WTC11 (cell line): ENCODE measurements around the gene SCNM1. TPM values are rescaled to one million over a fixed set of nuclear protein-coding genes. Genes with fewer than 3 reads are reported as not detected.
A peak's percentile ranks its signal among the peaks of the same experiment; 100 is the strongest.

Source experiments
- ATAC-seq: fragments of 200-7000 bp; cut with Tn5 transposase; 2 replicates; pipeline ENCODE4 v1.10.0; 2021; ENCODE audit warnings: mild to moderate bottlenecking, moderate library complexity
- CTCF ChIA-PET: fragments of 300-600 bp; sonication (Branson Sonifier 250); formaldehyde crosslinking; loops from one replicate; lab custom pipeline; 2021; ENCODE audit warnings: antibody characterized with exemption; lab: Charles Lee
- POLR2A ChIA-PET: fragments of 350-600 bp; sonication (Branson Sonifier 250); formaldehyde crosslinking; loops from one replicate; lab custom pipeline; 2021; ENCODE audit warnings: antibody characterized with exemption; lab: Charles Lee
- DNase-seq: peaks from one replicate; pipeline ENCODE4 v3.0.0; 2021; ENCODE audit warnings: low spot score
- H3K27ac Mint-ChIP-seq: 2 replicates; pipeline ENCODE4 v1.8.0; 2021; ENCODE audit warnings: mixed read lengths
- H3K27me3 Mint-ChIP-seq: 2 replicates; pipeline ENCODE4 v1.8.0; 2021; ENCODE audit warnings: low read depth, mild to moderate bottlenecking, moderate library complexity, mixed read lengths
- H3K36me3 Mint-ChIP-seq: 2 replicates; pipeline ENCODE4 v1.8.0; 2021; ENCODE audit warnings: mixed read lengths
- H3K4me1 Mint-ChIP-seq: 2 replicates; pipeline ENCODE4 v1.8.0; 2022; ENCODE audit warnings: mixed read lengths
- H3K4me3 Mint-ChIP-seq: 2 replicates; pipeline ENCODE4 v1.8.0; 2021; ENCODE audit warnings: mild to moderate bottlenecking, moderate library complexity, mixed read lengths
- H3K9me3 Mint-ChIP-seq: 2 replicates; pipeline ENCODE4 v1.8.0; 2021; ENCODE audit warnings: mixed read lengths
- EMX1 ChIP-seq: fragments of 250-450 bp; sonication (Bioruptor Pico); IDR thresholded peaks from 2 replicates; pipeline ENCODE4 v1.8.0; 2021; ENCODE audit warnings: mild to moderate bottlenecking
- ETV6 ChIP-seq: sonication (generic); formaldehyde crosslinking; IDR thresholded peaks from 2 replicates; pipeline ENCODE4 v1.8.1; 2022; ENCODE audit warnings: mild to moderate bottlenecking, missing genetic modification reagents
- JUN ChIP-seq: sonication (generic); formaldehyde crosslinking; IDR thresholded peaks from 2 replicates; pipeline ENCODE4 v1.8.0; 2023; ENCODE audit warnings: mild to moderate bottlenecking, missing genetic modification reagents
- KAT7 ChIP-seq: sonication (generic); formaldehyde crosslinking; IDR thresholded peaks from 2 replicates; pipeline ENCODE4 v1.8.1; 2023; ENCODE audit warnings: missing genetic modification reagents, mild to moderate bottlenecking, borderline replicate concordance
- MYBL2 ChIP-seq: sonication (generic); formaldehyde crosslinking; IDR thresholded peaks from 2 replicates; pipeline ENCODE4 v1.8.1; 2023; ENCODE audit warnings: mild to moderate bottlenecking, moderate library complexity, missing genetic modification reagents
- NFYB ChIP-seq: sonication (generic); formaldehyde crosslinking; conservative IDR thresholded peaks from 2 replicates; pipeline ENCODE4 v1.8.0; 2022; ENCODE audit warnings: low read depth, missing genetic modification reagents
- PRDM15 ChIP-seq: sonication (generic); formaldehyde crosslinking; IDR thresholded peaks from 2 replicates; pipeline ENCODE4 v1.8.0; 2022; ENCODE audit warnings: missing genetic modification reagents
- PRRX2 ChIP-seq: fragments of 250-450 bp; sonication (Bioruptor Pico); IDR thresholded peaks from 2 replicates; pipeline ENCODE4 v1.8.0; 2021; ENCODE audit warnings: mild to moderate bottlenecking
- SP1 ChIP-seq: sonication (generic); formaldehyde crosslinking; conservative IDR thresholded peaks from 2 replicates; pipeline ENCODE4 v1.8.1; 2022; ENCODE audit warnings: missing genetic modification reagents
- TEAD1 ChIP-seq: sonication (generic); formaldehyde crosslinking; IDR thresholded peaks from 2 replicates; pipeline ENCODE4 v1.8.0; 2022; ENCODE audit warnings: mild to moderate bottlenecking, missing genetic modification reagents
- USF1 ChIP-seq: sonication (generic); formaldehyde crosslinking; IDR thresholded peaks from 2 replicates; pipeline ENCODE4 v1.8.0; 2022; ENCODE audit warnings: mild to moderate bottlenecking, missing genetic modification reagents
- USF2 ChIP-seq: sonication (generic); formaldehyde crosslinking; IDR thresholded peaks from 2 replicates; pipeline ENCODE4 v1.8.1; 2023; ENCODE audit warnings: mild to moderate bottlenecking, missing genetic modification reagents, moderate library complexity
- ZNF232 ChIP-seq: sonication (generic); formaldehyde crosslinking; IDR thresholded peaks from 2 replicates; pipeline ENCODE4 v1.8.0; 2022; ENCODE audit warnings: mild to moderate bottlenecking, missing genetic modification reagents
- ZNF263 ChIP-seq: sonication (generic); formaldehyde crosslinking; IDR thresholded peaks from 2 replicates; pipeline ENCODE4 v1.8.1; 2022; ENCODE audit warnings: low read depth, mild to moderate bottlenecking, moderate library complexity, missing genetic modification reagents
- ZNF396 ChIP-seq: fragments of 250-450 bp; sonication (Bioruptor Pico); IDR thresholded peaks from 2 replicates; pipeline ENCODE4 v1.8.0; 2021; ENCODE audit warnings: mild to moderate bottlenecking, moderate library complexity, borderline replicate concordance
- ZNF512 ChIP-seq: sonication (generic); formaldehyde crosslinking; IDR thresholded peaks from 2 replicates; pipeline ENCODE4 v1.8.1; 2022; ENCODE audit warnings: missing genetic modification reagents, borderline replicate concordance
- ZSCAN18 ChIP-seq: fragments of 250-450 bp; sonication (Bioruptor Pico); IDR thresholded peaks from 2 replicates; pipeline ENCODE4 v2.1.2; 2022; ENCODE audit warnings: mild to moderate bottlenecking, moderate library complexity
- total RNA-seq: library from RNA; stranded (reverse); gene quantifications from 3 replicates; pipeline ENCODE4 v1.2.3, GENCODE V29; 2021

SCNM1 gene
- total RNA-seq, 1 experiment from 2014 or later = 45.3 TPM

GRCh38 chr1:151146072-151146411 lies 19.9 kb upstream of the SCNM1 start (continued):
- TF ChIP-seq ZNF512 (CRISPR knock-in tag) (no peak), JUN (no peak), KAT7 (CRISPR knock-in tag) (no peak), MYBL2 (CRISPR knock-in tag) (0 out of 2 replicates have a peak, but pooled peaks have one; percentile 13), PRRX2 (CRISPR knock-in tag) (no peak), USF2 (CRISPR knock-in tag) (no peak)
- TF ChIP-seq, all 79 proteins: peak for 3

- CTCF ChIA-PET = interaction anchor here (1.0 to 1.4 kb wide), 2 partner anchors 15 to 47 kb away, joined by 3 to 13 read pairs; no protein-coding TSS in a partner anchor
- POLR2A ChIA-PET = interaction anchor here (1.5 kb wide), 1 partner anchor 15 kb away, joined by 3 read pairs; no protein-coding TSS in a partner anchor
- ATAC-seq (peak; percentile 92), DNase-seq (peak; percentile 94)
- Mint-ChIP-seq H3K36me3 (no peaks in the 10 kb centered on the region), H3K27me3 (peaks cover 44% of the 10 kb centered on the region), H3K4me1 (peaks cover 38% of the 10 kb centered on the region), H3K9me3 (no peaks in the 10 kb centered on the region), H3K4me3 (peak within 1 kb of the TSS; percentile 93)
- TF ChIP-seq TEAD1 (peak; percentile 48; the same call in 1 of the 2 replicates), EMX1 (no peak), ZNF232 (CRISPR knock-in tag) (0 out of 2 replicates have a peak, but pooled peaks have one; percentile 40), KAT7 (CRISPR knock-in tag) (0 out of 2 replicates have a peak, but pooled peaks have one; percentile 67), ZSCAN18 (CRISPR knock-in tag) (no peak), PRDM15 (CRISPR knock-in tag) (0 out of 2 replicates have a peak, but pooled peaks have one; percentile 38), ZNF263 (CRISPR knock-in tag) (peak; percentile 81), SP1 (CRISPR knock-in tag) (peak; percentile 75), NFYB (CRISPR knock-in tag) (peak; percentile 60; the same call in 1 of the 2 replicates)
- TF ChIP-seq, all 79 proteins: peak for 7
- no peak within 1 kb of the TSS for H3K27ac Mint-ChIP-seq
Observed at GRCh38 chr1:151146412-151147131, 19.4 kb upstream of the SCNM1 start, which contains the start of gene SEMA6C. SEMA6C (minus strand) TSS chr1:151146631; CDS start chr1:151142621, 4,010 bp downstream.

GRCh38 chr1:151147132-151147503 lies 18.8 kb upstream of the SCNM1 start:
- no peak for TF ChIP-seq ZNF396
- TF ChIP-seq ETV6 = 0 out of 2 replicates have a peak, but pooled peaks have one; percentile 14
- TF ChIP-seq USF1 = no peak
- 0 out of 2 replicates have a peak, but pooled peaks have one; percentile 42 for TF ChIP-seq KAT7 (CRISPR knock-in tag)
- H3K27ac Mint-ChIP-seq = no peak overlapping the region
- ChIA-PET CTCF (interaction anchor here (1.0 to 1.4 kb wide), 2 partner anchors 16 to 47 kb away, joined by 3 to 13 read pairs; no protein-coding TSS in a partner anchor), POLR2A (interaction anchor here (1.5 kb wide), 1 partner anchor 16 kb away, joined by 3 read pairs; no protein-coding TSS in a partner anchor)
- H3K36me3 Mint-ChIP-seq = no peaks in the 10 kb centered on the region
- DNase-seq (no peak), ATAC-seq (no peak)
- peaks cover 44% of the 10 kb centered on the region for H3K27me3 Mint-ChIP-seq
- peaks cover 38% of the 10 kb centered on the region for H3K4me1 Mint-ChIP-seq
- H3K4me3 Mint-ChIP-seq = peak overlapping the region; percentile 93
- no peaks in the 10 kb centered on the region for H3K9me3 Mint-ChIP-seq
